KBM-7 (cell line): Measurements from ENCODE around the gene METTL24.

Source experiments
- DNase-seq: peaks from one replicate; pipeline ENCODE4 v3.0.0-alpha.2; 2015
- in situ Hi-C: fragments of 300-500 bp; cut with MboI; formaldehyde crosslinking; loops from 2 replicates; pipeline ENCODE4 v1.14.3; 2020; ENCODE audit warnings: low sequenced_read_pairs, low pct_unique_long_range_greater_than_20kb, mixed read lengths

METTL24 gene, protein sequence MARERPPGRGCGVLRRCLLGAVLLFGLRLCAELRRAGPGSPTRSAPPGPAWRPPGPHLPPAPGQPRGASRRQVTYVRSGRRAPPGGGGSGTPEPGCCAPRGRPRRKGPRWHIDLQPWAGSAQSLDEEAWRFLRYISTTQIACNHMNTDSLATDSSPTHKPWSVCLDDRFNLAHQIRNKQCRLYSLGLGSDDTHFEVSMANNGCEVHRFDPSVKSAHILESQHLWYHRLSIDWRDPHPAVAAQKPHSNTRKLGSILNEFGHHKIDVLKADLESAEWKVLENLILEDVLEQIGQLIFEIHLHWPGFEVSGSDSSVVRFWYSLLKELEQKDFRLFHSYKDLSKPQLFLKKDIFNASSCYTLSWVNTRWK

DNA sequence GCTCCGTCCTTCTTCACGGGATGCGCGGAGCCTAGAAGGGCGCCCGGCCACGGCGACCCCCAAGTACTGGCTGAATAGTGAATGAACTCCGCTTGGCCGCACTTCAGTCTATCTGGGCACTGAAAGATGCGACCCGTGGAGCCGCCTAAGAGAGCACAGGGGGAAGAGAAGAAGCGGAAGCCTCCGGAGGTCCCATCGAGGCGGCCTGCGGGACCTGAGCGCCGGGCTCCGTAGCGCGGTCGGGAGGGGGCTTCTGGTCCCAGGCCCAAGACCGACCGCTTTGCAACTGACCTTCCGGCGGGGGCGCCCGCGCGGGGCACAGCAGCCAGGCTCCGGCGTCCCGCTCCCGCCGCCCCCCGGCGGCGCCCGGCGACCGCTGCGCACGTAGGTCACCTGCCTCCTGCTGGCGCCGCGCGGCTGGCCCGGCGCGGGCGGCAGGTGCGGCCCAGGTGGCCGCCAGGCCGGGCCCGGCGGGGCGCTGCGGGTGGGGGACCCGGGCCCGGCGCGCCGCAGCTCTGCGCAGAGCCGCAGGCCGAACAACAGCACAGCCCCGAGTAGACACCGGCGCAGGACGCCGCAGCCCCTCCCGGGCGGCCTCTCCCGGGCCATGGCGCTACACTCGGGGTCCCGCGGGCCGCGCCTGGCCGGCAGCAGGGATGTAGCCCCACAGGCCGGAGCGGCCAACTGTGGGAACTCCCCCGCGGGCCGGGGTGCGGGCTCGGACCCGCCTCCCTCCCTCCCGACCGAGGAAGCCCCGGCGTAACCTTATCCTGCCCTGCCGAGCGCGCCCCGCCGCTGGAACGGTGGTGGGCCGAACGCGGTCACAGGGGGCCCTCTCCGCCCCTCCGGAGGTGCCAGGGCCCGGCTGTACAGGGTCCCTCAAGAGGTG lies at the start of gene METTL24:
TSS of gene METTL24 (minus strand) at position 686 of the 889 bp plus-strand sequence. CDS start at position 609, 77 bp downstream.
- in situ Hi-C loops = no loop called here
- no peak for DNase-seq

- DNase-seq = no peak
- in situ Hi-C loops = no loop called here
These were observed 46.5 kb upstream of the METTL24 start for GRCh38 chr6:110404607-110405006.

GRCh38 chr6:110401585-110402176 lies 43.5 kb upstream of the METTL24 start:
- in situ Hi-C loops = no loop called here
- DNase-seq = no peak

- no peak for DNase-seq
- in situ Hi-C loops = no loop called here
These were observed 42.1 kb upstream of the METTL24 start for GRCh38 chr6:110400208-110400607.

DNA sequence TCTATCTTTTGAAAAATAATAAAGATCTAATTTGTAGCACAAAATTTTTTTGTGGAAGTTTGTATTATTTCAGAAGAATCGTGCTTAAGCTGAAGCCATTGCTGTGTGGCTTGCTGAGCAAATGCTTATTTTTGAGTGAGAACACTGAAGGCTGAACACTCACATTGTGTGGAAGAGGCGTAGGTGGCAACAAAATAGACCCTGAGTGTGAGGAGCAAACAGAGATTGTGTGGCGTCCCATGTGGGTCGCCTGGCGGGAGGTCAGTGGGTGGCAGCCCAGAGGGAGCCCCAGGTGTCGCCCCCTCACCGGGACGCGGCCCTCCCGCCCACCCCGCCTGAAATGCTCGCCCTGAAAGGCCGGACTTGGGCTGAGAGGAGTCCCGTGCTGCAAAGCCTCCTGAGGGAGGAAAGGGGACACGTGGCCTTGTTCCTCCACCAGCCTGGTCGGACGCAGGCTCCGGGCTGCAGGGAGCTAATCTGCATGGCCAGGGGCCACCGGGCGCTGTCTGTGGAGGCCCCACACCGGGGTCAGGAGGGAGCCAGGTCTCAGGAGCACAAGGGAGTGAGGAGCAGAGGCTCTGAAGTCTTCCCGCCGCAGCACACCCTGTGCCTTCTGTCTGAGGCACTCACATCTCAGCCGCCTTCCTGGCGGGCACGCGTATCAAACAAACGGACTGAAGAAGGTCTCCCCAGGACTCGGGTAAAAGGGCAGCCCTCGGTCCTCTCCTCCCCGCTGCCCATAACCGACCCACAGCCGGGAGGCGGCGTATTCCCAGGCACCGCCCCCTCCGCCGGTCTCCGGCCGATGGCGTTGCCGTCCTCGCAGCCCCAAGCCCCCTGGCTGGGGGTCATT lies 41.3 kb upstream of the METTL24 start:
- in situ Hi-C loops = loop anchor here (25.0 kb wide), 1 partner anchor 337 kb away; no protein-coding TSS in a partner anchor
- no peak for DNase-seq

DNA sequence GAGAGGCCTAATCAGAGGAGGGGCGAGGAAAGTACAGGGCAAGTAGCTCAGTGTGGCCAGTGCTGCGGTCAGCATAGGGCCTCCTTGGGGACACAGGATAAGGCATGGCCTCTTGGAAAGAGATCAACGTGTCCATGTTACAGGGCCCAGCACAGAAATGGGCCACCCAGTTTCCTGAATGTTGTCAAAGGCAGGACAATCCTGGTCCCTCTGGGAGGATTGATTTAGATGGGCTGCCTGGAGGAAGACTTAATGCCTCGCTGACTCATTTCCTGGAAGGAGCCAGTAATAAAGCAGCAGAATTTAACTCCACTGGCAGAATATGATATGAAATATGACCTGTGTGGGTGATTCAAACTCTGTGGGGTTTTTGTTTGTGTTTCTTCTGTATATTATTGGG lies 40.6 kb upstream of the METTL24 start:
- in situ Hi-C loops = loop anchor here (25.0 kb wide), 1 partner anchor 336 kb away; no protein-coding TSS in a partner anchor
- DNase-seq = no peak

DNA sequence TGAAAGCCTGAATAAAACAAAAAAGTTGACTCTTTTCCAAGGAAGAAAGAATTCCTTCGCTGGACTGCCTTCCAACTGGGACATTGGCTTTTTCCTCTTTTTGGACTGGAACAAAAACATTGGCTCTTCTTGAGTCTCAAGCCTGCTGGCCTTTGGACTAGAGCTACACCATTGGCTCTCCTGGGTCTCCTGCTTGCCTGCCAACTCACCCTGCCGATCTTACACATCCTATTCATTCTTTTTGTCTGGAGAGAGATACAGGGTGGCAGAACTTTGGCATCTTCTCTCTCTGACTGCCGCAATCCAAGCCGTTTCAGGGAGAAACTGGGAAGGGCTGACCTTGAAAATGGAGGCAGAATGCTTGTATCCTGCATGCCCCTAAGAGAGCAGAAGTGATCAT lies 37.1 kb upstream of the METTL24 start:
- in situ Hi-C loops = loop anchor here (25.0 kb wide), 1 partner anchor 333 kb away; no protein-coding TSS in a partner anchor
- DNase-seq = no peak

DNA sequence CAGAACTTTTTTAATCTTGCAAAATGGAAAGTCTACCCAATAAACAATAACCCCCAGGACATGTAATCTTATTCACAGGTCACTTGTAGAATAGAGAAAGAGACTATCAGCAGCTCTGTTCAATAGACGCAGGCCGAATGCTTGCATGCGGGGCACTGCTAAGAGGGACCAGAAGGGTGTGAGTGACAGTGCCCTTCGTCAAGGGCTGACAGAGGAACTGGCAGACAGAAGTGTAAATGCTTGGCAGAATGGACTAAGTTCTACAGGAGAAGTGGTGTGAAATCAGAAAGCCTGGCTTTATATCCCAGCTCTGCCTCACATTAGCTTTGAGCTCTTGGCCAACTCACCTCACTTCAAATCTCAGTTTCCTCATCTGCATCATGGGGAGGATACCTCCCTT lies 36.3 kb upstream of the METTL24 start:
- no peak for DNase-seq
- in situ Hi-C loops = loop anchor here (25.0 kb wide), 1 partner anchor 332 kb away; no protein-coding TSS in a partner anchor

DNA sequence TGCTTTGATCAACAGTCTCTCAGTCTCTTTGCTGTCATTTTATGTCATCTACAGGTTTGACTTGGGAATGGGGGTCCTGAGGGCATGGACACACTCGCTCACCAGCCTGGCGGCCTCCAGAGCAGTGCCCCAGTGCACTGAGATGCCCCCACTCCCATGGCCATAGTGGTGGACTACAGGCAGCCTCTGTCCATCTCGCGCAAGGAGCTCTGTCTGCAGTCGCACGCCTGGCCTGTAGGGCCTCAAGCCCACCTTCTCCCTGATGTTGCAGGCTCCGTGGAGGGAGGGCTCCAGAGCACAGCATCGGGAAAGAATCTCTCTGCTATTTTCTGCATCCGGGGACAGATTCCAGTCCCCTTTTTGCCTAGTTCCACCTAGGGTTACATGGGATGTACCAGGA lies 34.6 kb upstream of the METTL24 start:
- no peak for DNase-seq
- in situ Hi-C loops = loop anchor here (25.0 kb wide), 1 partner anchor 330 kb away; no protein-coding TSS in a partner anchor

DNA sequence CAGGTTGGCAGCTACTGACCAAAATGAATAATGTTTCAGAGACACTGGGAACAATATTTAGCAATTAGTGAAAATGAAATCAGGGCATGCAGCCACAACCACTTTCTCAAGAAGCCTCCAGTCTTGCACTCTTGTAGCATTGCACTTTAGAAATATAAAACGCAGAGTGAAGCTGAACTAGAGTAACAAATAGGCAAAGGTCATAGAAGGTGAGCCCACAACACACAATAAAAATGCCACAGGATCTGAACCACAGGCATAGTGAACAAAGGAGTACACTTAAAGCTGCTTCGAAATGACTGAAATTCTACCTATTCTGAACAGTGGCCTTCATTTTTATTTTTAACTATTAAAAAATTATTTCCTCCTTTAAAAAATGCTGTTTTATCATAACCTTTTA lies 32.3 kb upstream of the METTL24 start:
- in situ Hi-C loops = loop anchor here (25.0 kb wide), 1 partner anchor 328 kb away; no protein-coding TSS in a partner anchor
- DNase-seq = no peak

- peak; percentile 72 for DNase-seq
- in situ Hi-C loops = loop anchor here (25.0 kb wide), 1 partner anchor 328 kb away; no protein-coding TSS in a partner anchor
These were observed 31.7 kb upstream of the METTL24 start for GRCh38 chr6:110389689-110390382.

GRCh38 chr6:110387986-110388385 lies 29.8 kb upstream of the METTL24 start:
- in situ Hi-C loops = loop anchor here (25.0 kb wide), 1 partner anchor 326 kb away; no protein-coding TSS in a partner anchor

GRCh38 chr6:110385458-110385863 lies 27.3 kb upstream of the METTL24 start:
- in situ Hi-C loops = loop anchor here (25.0 kb wide), 1 partner anchor 323 kb away; no protein-coding TSS in a partner anchor
- no peak for DNase-seq

More at GRCh38 chr6:110387986-110388385, 29.8 kb upstream of the METTL24 start:
- no peak for DNase-seq

DNA sequence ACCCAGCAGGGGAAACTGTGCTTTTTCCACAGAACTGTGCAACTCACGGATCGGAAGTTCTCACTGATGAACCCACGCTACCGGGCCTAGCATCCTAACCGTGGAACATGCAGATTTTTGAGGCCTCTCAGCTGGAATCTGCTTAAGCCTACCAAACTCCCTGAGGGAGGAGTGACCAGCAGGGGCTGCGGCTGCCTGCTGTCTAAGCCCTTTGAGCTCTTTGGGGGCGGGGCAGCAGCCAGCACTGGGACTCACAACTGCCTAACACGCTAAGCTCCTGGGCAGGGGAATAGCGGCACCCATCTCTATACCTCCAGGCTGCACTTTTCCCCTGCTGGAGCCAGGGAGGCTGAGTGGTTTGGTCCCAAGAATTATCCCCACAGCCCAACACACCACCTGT lies 20.4 kb upstream of the METTL24 start:
- in situ Hi-C loops = loop anchor here (25.0 kb wide), 1 partner anchor 316 kb away; no protein-coding TSS in a partner anchor
- DNase-seq = no peak

- no peak for DNase-seq
- in situ Hi-C loops = no loop called here
These were observed 10.9 kb upstream of the METTL24 start for GRCh38 chr6:110369066-110369465.

GRCh38 chr6:110368284-110368683 lies 10.1 kb upstream of the METTL24 start:
- no peak for DNase-seq
- in situ Hi-C loops = no loop called here

GRCh38 chr6:110367825-110368224 lies 9.7 kb upstream of the METTL24 start:
- in situ Hi-C loops = no loop called here

DNA sequence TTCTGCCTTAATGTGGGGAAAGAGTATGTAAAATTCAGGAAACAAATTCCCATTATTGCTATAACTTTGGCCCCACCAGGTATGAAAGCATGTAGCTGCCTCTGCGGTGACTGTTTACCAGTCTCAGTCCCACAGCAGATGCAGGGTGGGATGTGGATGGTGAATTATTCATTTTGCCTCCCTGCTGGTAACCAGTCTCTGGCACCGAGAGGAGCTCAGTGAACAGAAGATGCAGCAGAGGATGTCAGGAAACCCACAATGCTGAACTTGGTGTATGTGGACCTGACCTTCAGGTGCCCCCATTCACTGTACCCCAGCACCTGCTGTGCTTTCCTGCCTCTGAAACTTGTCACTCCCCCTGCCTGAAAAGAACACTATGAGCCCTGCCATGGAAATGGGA lies 8.8 kb upstream of the METTL24 start:
- DNase-seq = no peak

More at GRCh38 chr6:110367825-110368224, 9.7 kb upstream of the METTL24 start:
- no peak for DNase-seq

More for the DNA sequence above, 8.8 kb upstream of the METTL24 start:
- in situ Hi-C loops = no loop called here
